LNCaP clone FGC (cell line): ENCODE measurements around the gene BTN1A1.
"Not testable (repeated sequence)": the region's sequence is repeated elsewhere in the genome, so short reads cannot be mapped to it uniquely, and the experiment has no call there.

Source experiments
- DNase-seq: peaks from one replicate; pipeline ENCODE4 v3.0.0-alpha.2; 2011; ENCODE audit warnings: low read depth
- H3K4me3 ChIP-seq: 2 replicates; pipeline ENCODE4 v1.5.1; 2011; ENCODE audit warnings: mild to moderate bottlenecking, low read depth, low read length, control low read depth
- CTCF ChIP-seq: IDR thresholded peaks from 2 replicates; pipeline ENCODE4 v1.5.1; 2012; ENCODE audit warnings: mild to moderate bottlenecking; ENCODE audit not compliant: control insufficient read depth, insufficient read depth; ENCODE audit errors: extremely low read depth

The BTN1A1 gene

GRCh38 chr6:26538572-26538902 lies 38.4 kb downstream of the BTN1A1 start:
- H3K4me3 ChIP-seq: peak overlapping the region; percentile 80
- DNase-seq: no peak
- TF ChIP-seq CTCF: no peak

- DNase-seq: no peak
- TF ChIP-seq CTCF: no peak
- H3K4me3 ChIP-seq: peak overlapping the region; percentile 80
Observed at GRCh38 chr6:26539071-26539615, 39.0 kb downstream of the BTN1A1 start.

- no peak overlapping the region for H3K4me3 ChIP-seq
- no peak for DNase-seq
- no peak for TF ChIP-seq CTCF
Observed at GRCh38 chr6:26541579-26541978, 41.5 kb downstream of the BTN1A1 start.

GRCh38 chr6:26543953-26544352 lies 43.9 kb downstream of the BTN1A1 start:
- DNase-seq: no peak
- no peak overlapping the region for H3K4me3 ChIP-seq
- TF ChIP-seq CTCF: no peak

GRCh38 chr6:26544473-26544872 lies 44.4 kb downstream of the BTN1A1 start:
- TF ChIP-seq CTCF: no peak
- H3K4me3 ChIP-seq: no peak overlapping the region
- DNase-seq: no peak

- no peak overlapping the region for H3K4me3 ChIP-seq
- DNase-seq: no peak
- TF ChIP-seq CTCF: no peak
Observed at GRCh38 chr6:26545627-26546026, 45.5 kb downstream of the BTN1A1 start.

- not testable (repeated sequence) for H3K4me3 ChIP-seq, DNase-seq
Observed at GRCh38 chr6:26547363-26547762, 47.3 kb downstream of the BTN1A1 start.
